Ectodermal cell (in vitro differentiated cells): ENCODE measurements around the gene CAST.
A peak's percentile ranks its signal among the peaks of the same experiment; 100 is the strongest.

Experiments used
- H3K27ac ChIP-seq: 2 replicates; pipeline ENCODE4 v1.7.0; 2013; ENCODE audit warnings: mild to moderate bottlenecking, low read depth, low read length; ENCODE audit not compliant: insufficient read depth, poor library complexity, severe bottlenecking
- H3K27me3 ChIP-seq: 2 replicates; pipeline ENCODE4 v1.7.0; 2013; ENCODE audit warnings: mild to moderate bottlenecking, low read length; ENCODE audit not compliant: insufficient read depth, control insufficient read depth, poor library complexity, severe bottlenecking
- H3K36me3 ChIP-seq: one replicate; pipeline ENCODE4 v1.7.0; 2013; ENCODE audit warnings: low read length; ENCODE audit not compliant: control insufficient read depth, insufficient read depth
- H3K4me1 ChIP-seq: one replicate; pipeline ENCODE4 v1.7.0; 2013; ENCODE audit warnings: low read length; ENCODE audit not compliant: control insufficient read depth, insufficient read depth
- H3K4me3 ChIP-seq: 2 replicates; pipeline ENCODE4 v1.7.0; 2013; ENCODE audit warnings: low read depth, low read length, control low read depth; ENCODE audit not compliant: insufficient read depth
- H3K9me3 ChIP-seq: 2 replicates; pipeline ENCODE4 v1.7.0; 2013; ENCODE audit warnings: mild to moderate bottlenecking, low read length, moderate library complexity; ENCODE audit not compliant: control insufficient read depth
- WGBS, 2 experiments: methylation state at CpG; one replicate each; pipeline ENCODE4 v1.1.7; 2013; ENCODE audit warnings: missing lambda C conversion rate in 2 of 2; 5-methylcytosine and 5-hydroxymethylcytosine counted together

Gene CAST

DNA sequence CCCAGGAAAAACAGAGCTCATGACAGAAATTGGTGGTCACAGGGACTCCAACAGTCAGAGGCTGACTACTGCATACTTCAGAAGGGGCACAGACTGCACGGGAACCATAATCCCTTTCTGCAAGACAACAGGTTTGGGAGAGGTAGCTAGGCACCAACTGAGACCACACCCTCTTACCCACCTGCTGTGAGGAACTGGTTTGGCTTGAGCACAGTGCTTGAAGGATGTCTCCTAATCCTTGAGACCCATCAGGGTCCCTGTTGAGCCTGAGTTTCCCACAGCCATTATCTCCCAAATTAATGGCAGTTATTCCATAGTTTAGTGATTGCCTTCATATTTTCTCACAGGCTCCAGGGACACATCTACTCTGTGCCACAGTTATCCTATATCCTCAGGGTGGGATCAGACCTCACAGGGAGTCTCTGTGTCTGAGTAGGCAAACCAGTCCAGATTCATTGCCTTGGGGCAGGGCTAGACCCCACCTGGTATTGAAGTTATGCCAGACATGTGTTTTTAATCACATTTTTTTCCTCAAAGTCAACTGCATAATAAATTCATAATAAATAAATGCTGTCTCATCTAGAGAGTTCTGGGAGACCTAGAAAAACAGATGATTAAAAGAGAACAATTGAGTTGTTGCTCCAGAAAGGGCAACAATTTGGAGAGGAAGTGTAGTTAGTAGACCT, 9.3 kb upstream of the CAST start:
- 16 to 48% methylated on average over 1 of the region's 1 CpG for WGBS, 2 experiments
- no peak overlapping the region for H3K4me3 ChIP-seq
- no peaks in the 10 kb centered on the region for H3K27me3 ChIP-seq
- no peaks in the 10 kb centered on the region for H3K4me1 ChIP-seq
- no peaks in the 10 kb centered on the region for H3K36me3 ChIP-seq
- no peak overlapping the region for H3K27ac ChIP-seq
- no peaks in the 10 kb centered on the region for H3K9me3 ChIP-seq

DNA sequence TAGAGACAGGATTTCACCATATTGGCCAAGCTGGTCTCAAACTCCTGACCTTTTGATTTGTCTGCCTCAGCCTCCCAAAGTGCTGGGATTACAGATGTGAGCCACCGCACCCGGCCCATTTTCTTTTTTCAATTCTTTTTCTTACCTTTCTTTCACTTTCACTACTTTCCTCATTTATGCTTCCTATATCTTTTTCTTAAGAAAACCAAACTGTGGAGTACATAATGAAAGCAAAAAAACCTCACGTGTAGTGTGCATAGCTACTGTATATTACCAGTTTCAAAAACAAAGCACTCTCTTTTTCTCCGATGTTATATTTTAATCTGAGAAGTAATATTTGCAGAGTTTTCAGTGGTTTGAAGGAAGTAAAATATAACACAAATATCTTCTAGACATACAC, 8.0 kb upstream of the CAST start:
- WGBS, 2 experiments = 92 to 100% methylated on average over 2 to 3 of the region's 4 CpGs

DNA sequence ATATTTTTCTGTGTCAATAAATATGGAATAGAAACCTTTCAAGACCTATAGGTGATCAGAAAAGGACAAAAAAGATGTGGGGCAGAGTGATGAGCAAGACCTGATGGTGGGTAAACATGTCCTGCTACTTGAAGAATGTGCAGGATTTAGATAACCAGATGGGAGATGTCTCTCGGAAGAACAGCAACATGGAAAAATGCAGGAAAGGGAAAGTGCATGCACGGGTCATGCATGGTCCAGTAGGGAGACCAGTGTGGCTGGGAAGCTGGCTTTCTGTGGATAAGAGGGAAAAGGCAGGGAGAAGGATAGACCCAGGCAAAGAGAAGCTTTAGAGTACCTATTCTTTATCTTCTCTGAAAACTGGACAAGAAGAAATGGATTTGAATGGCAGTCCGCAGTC, 7.1 kb upstream of the CAST start:
- H3K4me3 ChIP-seq = no peak overlapping the region
- H3K4me1 ChIP-seq = no peaks in the 10 kb centered on the region
- H3K36me3 ChIP-seq = no peaks in the 10 kb centered on the region
- 85 to 92% methylated on average over 3 of the region's 3 CpGs for WGBS, 2 experiments
- H3K27me3 ChIP-seq = peaks cover 7% of the 10 kb centered on the region
- no peak overlapping the region for H3K27ac ChIP-seq
- no peaks in the 10 kb centered on the region for H3K9me3 ChIP-seq

More for the DNA sequence above, 8.0 kb upstream of the CAST start:
- Histone ChIP-seq H3K9me3 (no peaks in the 10 kb centered on the region), H3K4me3 (no peak overlapping the region), H3K36me3 (no peaks in the 10 kb centered on the region), H3K27me3 (no peaks in the 10 kb centered on the region), H3K27ac (no peak overlapping the region), H3K4me1 (no peaks in the 10 kb centered on the region)

DNA sequence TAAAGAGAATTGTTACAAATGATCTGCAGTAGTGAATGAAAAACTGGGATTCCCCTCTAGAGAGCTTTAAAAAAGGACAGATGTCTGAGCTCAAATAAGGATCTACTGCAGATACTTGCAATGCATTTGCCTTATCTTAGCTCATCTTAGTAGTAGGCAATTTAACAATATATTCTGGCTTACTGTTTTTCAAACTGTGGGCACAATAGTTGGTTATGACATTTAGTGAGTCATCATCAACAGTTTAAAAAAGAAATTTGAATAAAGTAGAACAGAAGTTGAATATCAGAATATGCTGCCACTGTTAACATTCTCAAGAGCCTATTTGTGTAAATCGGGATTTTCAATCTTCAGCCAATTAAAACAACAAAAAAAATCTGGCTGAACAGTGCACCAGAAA, 6.7 kb upstream of the CAST start:
- Histone ChIP-seq H3K4me3 (no peak overlapping the region), H3K4me1 (peaks cover 1% of the 10 kb centered on the region), H3K36me3 (no peaks in the 10 kb centered on the region), H3K9me3 (no peaks in the 10 kb centered on the region), H3K27me3 (peaks cover 11% of the 10 kb centered on the region), H3K27ac (no peak overlapping the region)
- 95 to 100% methylated on average over 1 of the region's 1 CpG for WGBS, 2 experiments

DNA sequence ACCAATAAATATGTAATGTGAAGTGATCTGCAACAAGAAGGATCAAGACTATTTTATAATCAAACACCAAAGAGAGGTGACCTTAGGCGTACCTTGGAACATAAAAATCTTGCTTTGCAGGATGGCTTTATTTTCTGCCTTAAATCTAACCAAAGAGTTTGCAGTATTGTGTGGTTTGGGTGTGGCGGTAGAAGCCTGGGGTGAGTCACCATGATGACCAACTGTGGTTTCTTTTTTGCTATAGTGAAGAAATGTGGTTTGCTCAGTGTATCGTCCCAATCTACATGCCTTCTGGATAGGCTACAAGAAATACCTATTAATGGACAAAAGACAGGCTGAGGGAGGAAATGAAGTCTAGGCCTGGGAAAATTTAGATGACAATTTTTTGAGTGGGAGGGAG, 5.1 kb upstream of the CAST start:
- H3K9me3 ChIP-seq = no peaks in the 10 kb centered on the region
- H3K36me3 ChIP-seq = no peaks in the 10 kb centered on the region
- H3K27ac ChIP-seq = no peak overlapping the region
- WGBS, 2 experiments = 90 to 93% methylated on average over 3 of the region's 3 CpGs
- no peak overlapping the region for H3K4me3 ChIP-seq
- H3K4me1 ChIP-seq = peaks cover 5% of the 10 kb centered on the region
- H3K27me3 ChIP-seq = peaks cover 15% of the 10 kb centered on the region

DNA sequence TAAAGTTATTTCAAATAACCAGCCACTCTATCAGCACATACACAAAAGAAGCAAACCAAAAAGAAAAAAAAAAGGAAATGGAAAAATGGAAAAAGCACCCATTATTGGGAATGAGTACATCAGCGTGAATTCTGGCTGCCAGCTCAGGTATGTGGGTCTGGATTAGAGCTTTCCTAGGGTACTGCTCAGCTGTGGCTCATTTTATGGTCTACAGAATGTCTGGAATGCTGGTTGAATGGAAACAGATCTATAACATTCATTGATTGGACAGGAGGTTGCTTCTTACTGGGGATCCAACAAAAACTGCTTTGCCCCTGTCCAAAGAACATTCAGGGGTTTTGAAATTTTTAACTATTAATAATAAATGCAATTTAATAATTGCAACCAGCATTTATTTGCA, 3.9 kb upstream of the CAST start:
- Histone ChIP-seq H3K4me3 (no peak overlapping the region), H3K4me1 (peaks cover 5% of the 10 kb centered on the region), H3K27me3 (peaks cover 22% of the 10 kb centered on the region), H3K36me3 (no peaks in the 10 kb centered on the region), H3K27ac (no peak overlapping the region), H3K9me3 (no peaks in the 10 kb centered on the region)
- 78 to 82% methylated on average over 1 of the region's 1 CpG for WGBS, 2 experiments

- H3K4me1 ChIP-seq = peaks cover 5% of the 10 kb centered on the region
- H3K9me3 ChIP-seq = no peaks in the 10 kb centered on the region
- H3K27me3 ChIP-seq = peaks cover 31% of the 10 kb centered on the region
- H3K4me3 ChIP-seq = no peak overlapping the region
- no peak overlapping the region for H3K27ac ChIP-seq
- H3K36me3 ChIP-seq = no peaks in the 10 kb centered on the region
- WGBS, 2 experiments = 94 to 97% methylated on average over 4 of the region's 4 CpGs
These were observed 3.0 kb upstream of the CAST start for GRCh38 chr5:96659170-96659569.

DNA sequence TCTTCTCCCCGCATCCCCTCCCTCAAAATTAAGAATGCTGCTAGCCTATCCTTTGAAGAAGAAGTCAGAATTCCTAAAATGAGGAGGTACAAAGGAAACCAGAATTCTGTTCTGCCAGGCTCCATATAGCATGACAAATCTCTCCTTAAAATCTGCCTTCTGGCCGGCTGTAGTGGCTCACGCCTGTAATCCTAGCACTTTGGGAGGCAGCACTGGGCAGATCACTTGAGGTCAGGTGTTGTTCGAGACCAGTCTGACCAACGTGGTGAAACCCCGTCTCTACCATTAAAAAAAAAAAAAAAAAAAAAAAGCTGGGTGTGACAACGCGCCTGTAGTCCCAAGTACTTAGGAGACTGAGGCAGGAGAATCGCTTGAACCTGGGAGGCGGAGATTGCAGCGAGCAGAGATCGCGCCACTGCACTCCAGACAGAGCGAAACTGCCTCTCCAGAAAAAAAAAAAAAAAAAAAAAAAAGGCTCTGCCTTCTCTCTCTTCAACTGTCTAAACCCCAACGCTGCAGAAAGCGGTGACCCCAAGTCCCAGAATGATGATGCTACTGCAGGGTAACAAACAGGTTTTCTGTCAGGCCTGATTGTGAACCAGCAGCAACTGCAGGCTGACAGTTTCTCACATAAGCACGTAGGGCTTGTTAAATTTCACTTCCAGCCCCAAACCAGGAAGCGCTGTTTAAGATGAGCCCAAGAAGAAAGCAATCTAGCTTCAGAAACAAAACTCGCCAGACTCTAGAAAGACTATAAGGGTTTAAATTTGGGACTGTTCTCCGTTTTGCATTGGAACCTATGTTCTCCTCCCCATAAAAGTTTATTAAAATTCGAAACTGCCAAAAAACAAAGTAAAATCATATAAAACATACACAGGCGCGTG, 963 bp upstream of the CAST start:
- Histone ChIP-seq H3K9me3 (no peaks in the 10 kb centered on the region), H3K4me3 (peak overlapping the region; percentile 76), H3K27me3 (peaks cover 42% of the 10 kb centered on the region), H3K27ac (no peak overlapping the region), H3K36me3 (no peaks in the 10 kb centered on the region), H3K4me1 (peaks cover 5% of the 10 kb centered on the region)
- 6% methylated on average over 23 of the region's 23 CpGs for WGBS, 2 experiments

DNA sequence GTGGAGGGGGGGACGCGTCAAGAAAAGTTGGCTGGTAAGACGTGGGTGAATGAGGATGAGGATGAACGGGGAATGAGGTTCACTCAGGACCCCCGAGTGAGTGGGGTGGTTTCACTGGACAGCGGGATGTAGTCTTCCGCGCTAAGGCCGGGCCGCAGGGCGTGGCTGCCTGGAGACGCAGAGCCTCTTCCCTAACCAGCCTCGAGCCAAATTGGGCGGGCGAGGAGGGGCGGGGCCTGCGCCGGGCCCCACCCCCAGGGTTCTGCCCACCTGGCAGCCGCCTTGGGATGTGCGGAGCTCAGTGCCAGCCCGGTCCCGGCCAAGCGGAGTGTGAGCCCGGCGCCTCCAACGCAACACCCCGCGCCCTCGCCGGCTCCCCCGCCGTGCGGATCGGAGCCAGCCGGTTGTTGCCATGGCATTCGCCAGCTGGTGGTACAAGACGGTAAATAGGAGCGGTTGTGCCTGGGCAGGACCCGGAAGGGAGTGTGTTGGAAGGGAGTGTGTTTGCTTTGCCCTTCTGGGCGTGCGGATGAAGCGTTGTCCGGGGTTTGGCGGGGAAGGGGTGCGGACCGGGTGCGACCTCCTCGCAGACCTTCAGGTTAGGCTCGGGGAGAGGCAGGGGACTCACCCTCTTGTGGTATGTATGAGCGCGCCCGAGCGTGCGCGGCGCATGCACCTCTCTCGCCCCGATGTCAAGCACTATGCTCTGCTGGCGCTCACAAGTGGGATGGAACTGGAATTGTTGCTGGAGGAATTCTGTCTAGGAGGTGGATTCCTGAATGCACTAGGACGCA, 746 bp downstream of the CAST start:
- Histone ChIP-seq H3K27ac (no peak overlapping the region), H3K4me1 (peaks cover 5% of the 10 kb centered on the region), H3K36me3 (no peaks in the 10 kb centered on the region), H3K9me3 (no peaks in the 10 kb centered on the region), H3K27me3 (peaks cover 42% of the 10 kb centered on the region), H3K4me3 (peak overlapping the region; percentile 76)
- 0 to 1% methylated on average over 60 of the region's 60 CpGs for WGBS, 2 experiments

- peaks cover 5% of the 10 kb centered on the region for H3K4me1 ChIP-seq
- WGBS, 2 experiments = 9 to 11% methylated on average over 6 of the region's 6 CpGs
- no peaks in the 10 kb centered on the region for H3K36me3 ChIP-seq
- H3K9me3 ChIP-seq = no peaks in the 10 kb centered on the region
- H3K4me3 ChIP-seq = peak overlapping the region; percentile 76
- H3K27me3 ChIP-seq = peaks cover 42% of the 10 kb centered on the region
- no peak overlapping the region for H3K27ac ChIP-seq
These were observed 1.4 kb downstream of the CAST start for GRCh38 chr5:96663608-96664007.
